ENCODE measurements around the gene ZNF292. TPM values are rescaled to one million over a fixed set of nuclear protein-coding genes. Genes with fewer than 3 reads are reported as not detected.
"Not testable (repeated sequence)": the region's sequence is repeated elsewhere in the genome, so short reads cannot be mapped to it uniquely, and the experiment has no call there.

Gene ZNF292
- polyA plus RNA-seq, 1 of the 3 experiments (the other 2 are of a cell fraction), result 3.2 TPM

DNA sequence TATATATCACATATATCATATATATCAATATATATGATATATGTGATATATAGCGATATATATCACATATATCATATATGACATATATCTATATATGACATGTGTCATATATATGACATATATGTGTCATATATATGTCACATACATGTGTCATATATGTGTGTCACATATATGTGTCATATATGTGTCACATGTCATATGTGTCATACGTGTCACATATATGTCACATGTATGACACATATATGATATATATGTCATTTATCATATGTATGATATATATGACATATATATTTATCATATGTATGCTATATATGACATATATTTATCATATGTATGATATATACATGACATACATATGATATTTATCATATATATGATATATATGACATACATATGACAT is 27.6 kb upstream of the ZNF292 start (continued):
- TF ChIP-seq FOXJ3 (CRISPR knock-in tag; IDR thresholded peaks at IDR 0.05) (no peak), POLR2AphosphoS5 (IDR thresholded peaks at IDR 0.05; ENCODE audit: low read depth, low read length) (no peak), RAD21 (IDR thresholded peaks at IDR 0.05; ENCODE audit: low read length) (no peak), GABPA (IDR thresholded peaks at IDR 0.05; ENCODE audit: low read depth) (no peak)

DNA sequence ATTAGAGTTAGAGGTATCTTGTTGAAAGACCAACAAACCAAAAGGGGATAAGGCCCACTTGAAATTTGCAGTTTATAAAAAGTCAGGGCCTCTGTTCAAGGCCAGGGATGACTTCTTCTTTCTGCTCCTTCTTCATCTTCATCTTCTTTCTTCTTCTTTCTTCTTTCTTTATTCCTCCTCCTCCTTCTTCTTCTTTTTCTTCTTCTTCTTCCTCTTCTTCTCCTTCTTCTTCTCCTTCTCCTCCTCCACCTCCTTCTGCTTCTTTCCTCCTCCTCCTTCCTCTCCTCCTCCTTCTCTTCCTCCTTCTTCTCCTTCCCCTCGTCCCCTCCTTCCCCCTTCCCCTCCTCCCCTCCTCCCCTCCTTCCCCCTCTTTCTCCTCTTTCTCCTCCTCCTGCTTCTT is 18.4 kb upstream of the ZNF292 start:
- ChIA-PET CTCF (interaction anchor here (1.3 to 1.9 kb wide), 2 partner anchors 58 to 256 kb away, joined by 6 read pairs; no protein-coding TSS in a partner anchor), POLR2A (no interaction called here)
- H3K79me2 ChIP-seq (ENCODE audit: insufficient read depth), result no peaks in the 10 kb centered on the region
- no peak overlapping the region for H3K27ac ChIP-seq (ENCODE audit: low read depth in 2 of 2, low read length in 1 of 2)
- H3K9me2 ChIP-seq, result no peaks in the 10 kb centered on the region
- H2AFZ ChIP-seq (ENCODE audit: low read depth), result no peak overlapping the region
- H3K4me1 ChIP-seq (ENCODE audit: control insufficient read depth in 1 of 2, insufficient read depth in 2 of 2, low read depth in 1 of 2, low read length in 1 of 2), result no peaks in the 10 kb centered on the region
- DNase-seq, result no peak
- no peaks in the 10 kb centered on the region for H4K20me1 ChIP-seq (ENCODE audit: insufficient read depth)
- WGBS (ENCODE audit: low lambda C conversion rate), result 26% methylated on average over 1 of the region's 1 CpG
- no peak for TF ChIP-seq EZH2phosphoT487 (IDR thresholded peaks at IDR 0.05; ENCODE audit: borderline replicate concordance, low read depth)
- TF ChIP-seq YY1 (IDR thresholded peaks at IDR 0.05; ENCODE audit: low read depth), result no peak
- TF ChIP-seq MEF2A (IDR thresholded peaks at IDR 0.05; ENCODE audit: borderline replicate concordance, low read depth), result no peak
- no peak for TF ChIP-seq ZBTB33 (IDR thresholded peaks at IDR 0.05; ENCODE audit: borderline replicate concordance, low read depth)
- no peak for TF ChIP-seq GATA2 (CRISPR knock-in tag; IDR thresholded peaks at IDR 0.05)
- no peak for TF ChIP-seq SIN3A (IDR thresholded peaks at IDR 0.05; ENCODE audit: borderline replicate concordance, low read depth, low read length)
- no peak for TF ChIP-seq SMC3 (IDR thresholded peaks at IDR 0.05; ENCODE audit: low read depth, low read length)
- no peak for TF ChIP-seq TEAD4 (IDR thresholded peaks at IDR 0.05; ENCODE audit: borderline replicate concordance, insufficient read depth)
- no peak for TF ChIP-seq EP300 (IDR thresholded peaks at IDR 0.05; ENCODE audit: borderline replicate concordance in 1 of 2, low read depth in 1 of 2, low read length in 1 of 2)
- TF ChIP-seq GABPA (IDR thresholded peaks at IDR 0.05; ENCODE audit: low read depth), result no peak
- TF ChIP-seq RAD21 (IDR thresholded peaks at IDR 0.05; ENCODE audit: low read length), result no peak
- TF ChIP-seq ELF1 (IDR thresholded peaks at IDR 0.05), result no peak
- no peak for TF ChIP-seq RFX5 (IDR thresholded peaks at IDR 0.05; ENCODE audit: low read length)
- no peak overlapping the region for H3K4me3 ChIP-seq (ENCODE audit: low read depth in 2 of 2, low read length in 1 of 2)
- no peak overlapping the region for H3K4me2 ChIP-seq
- H3K36me3 ChIP-seq (replicated peaks in 1 of 2; ENCODE audit: control insufficient read depth in 1 of 2, insufficient read depth in 2 of 2, low read length in 1 of 2), result no peaks in the 10 kb centered on the region
- H3K9me3 ChIP-seq, result no peaks in the 10 kb centered on the region
- no peaks in the 10 kb centered on the region for H3F3A ChIP-seq (replicated peaks; ENCODE audit: insufficient read depth)
- H3K27me3 ChIP-seq (ENCODE audit: insufficient read depth), result no peaks in the 10 kb centered on the region; the same call in 1 of the 2 replicates
- H3K9ac ChIP-seq, result no peak overlapping the region

DNA sequence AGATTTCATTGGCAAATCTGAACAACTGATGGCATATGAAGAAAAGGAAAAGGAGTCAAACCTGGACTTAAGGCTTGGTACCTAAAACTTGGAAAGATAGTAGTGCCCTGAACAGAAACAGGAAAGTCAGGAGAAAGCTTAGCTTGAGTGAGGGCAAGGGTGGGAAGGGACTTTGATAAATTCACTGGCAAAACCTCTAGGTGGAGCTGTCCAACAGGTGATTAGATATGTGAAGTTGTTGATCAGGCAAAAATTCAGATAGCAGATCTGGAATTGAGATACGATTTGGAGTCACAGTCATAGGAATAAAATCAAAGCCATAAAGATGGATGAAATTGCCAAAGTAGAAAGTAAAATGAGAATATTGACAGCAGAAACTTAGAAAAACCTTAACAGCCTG is 16.1 kb upstream of the ZNF292 start:
- POLR2A ChIA-PET, result interaction anchor here (0.6 kb wide), 1 partner anchor 201 kb away, joined by 3 read pairs; no protein-coding TSS in a partner anchor
- H2AFZ ChIP-seq (ENCODE audit: low read depth), result no peak overlapping the region
- no peaks in the 10 kb centered on the region for H3K36me3 ChIP-seq (replicated peaks in 1 of 2; ENCODE audit: control insufficient read depth in 1 of 2, insufficient read depth in 2 of 2, low read length in 1 of 2)
- H3K9me3 ChIP-seq, result no peaks in the 10 kb centered on the region
- H4K20me1 ChIP-seq (ENCODE audit: insufficient read depth), result no peaks in the 10 kb centered on the region
- CTCF ChIA-PET, result interaction anchor here (0.9 to 1.7 kb wide), 8 partner anchors 9 to 360 kb away, joined by 3 to 6 read pairs (median 4); no protein-coding TSS in a partner anchor
- H3K79me2 ChIP-seq (ENCODE audit: insufficient read depth), result no peaks in the 10 kb centered on the region
- H3K9me2 ChIP-seq, result no peaks in the 10 kb centered on the region
- H3K4me1 ChIP-seq (ENCODE audit: control insufficient read depth in 1 of 2, insufficient read depth in 2 of 2, low read depth in 1 of 2, low read length in 1 of 2), result no peaks in the 10 kb centered on the region
- 3% methylated on average over 1 of the region's 1 CpG for WGBS (ENCODE audit: low lambda C conversion rate)
- no peak overlapping the region for H3K27ac ChIP-seq (ENCODE audit: low read depth in 2 of 2, low read length in 1 of 2)
- H3K27me3 ChIP-seq (ENCODE audit: insufficient read depth), result no peaks in the 10 kb centered on the region; the same call in 1 of the 2 replicates
- peak; percentile 42 for DNase-seq
- H3K4me3 ChIP-seq (ENCODE audit: low read depth in 2 of 2, low read length in 1 of 2), result no peak overlapping the region
- no peak overlapping the region for H3K9ac ChIP-seq
- no peak overlapping the region for H3K4me2 ChIP-seq
- no peaks in the 10 kb centered on the region for H3F3A ChIP-seq (replicated peaks; ENCODE audit: insufficient read depth)
- TF ChIP-seq SMC3 (IDR thresholded peaks at IDR 0.05; ENCODE audit: low read depth, low read length) (peak; percentile 57), CTCF (IDR thresholded peaks at IDR 0.05) (peak; percentile 63), RAD21 (IDR thresholded peaks at IDR 0.05; ENCODE audit: low read length) (peak; percentile 84), RFX5 (IDR thresholded peaks at IDR 0.05; ENCODE audit: low read length) (no peak)

DNA sequence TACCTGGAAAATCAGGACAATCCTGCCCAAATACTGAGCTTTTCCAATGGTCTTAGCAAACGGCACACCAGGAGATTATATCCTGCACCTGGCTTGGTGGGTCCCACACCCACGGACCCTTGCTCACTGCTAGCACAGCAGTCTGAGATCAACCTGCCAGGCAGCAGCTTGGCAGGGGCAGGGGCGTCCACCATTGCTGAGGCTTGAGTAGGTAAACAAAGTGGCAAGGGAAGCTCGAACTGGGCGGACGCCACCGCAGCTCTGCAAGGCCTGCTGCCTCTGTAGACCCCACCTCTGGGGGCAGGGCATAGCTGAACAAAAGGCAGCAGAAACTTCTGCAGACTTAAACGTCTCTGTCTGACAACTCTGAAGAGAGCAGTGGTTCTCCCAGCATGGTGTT is 15.4 kb upstream of the ZNF292 start:
- H3K36me3 ChIP-seq (replicated peaks in 1 of 2; ENCODE audit: control insufficient read depth in 1 of 2, insufficient read depth in 2 of 2, low read length in 1 of 2); H3K9me3 ChIP-seq; H3K27me3 ChIP-seq (ENCODE audit: insufficient read depth); H3K4me2 ChIP-seq; H2AFZ ChIP-seq (ENCODE audit: low read depth); H3K9ac ChIP-seq; H3F3A ChIP-seq (replicated peaks; ENCODE audit: insufficient read depth); H3K9me2 ChIP-seq; H3K27ac ChIP-seq (ENCODE audit: low read depth in 2 of 2, low read length in 1 of 2); H3K4me1 ChIP-seq (ENCODE audit: control insufficient read depth in 1 of 2, insufficient read depth in 2 of 2, low read depth in 1 of 2, low read length in 1 of 2); H3K79me2 ChIP-seq (ENCODE audit: insufficient read depth); DNase-seq; H4K20me1 ChIP-seq (ENCODE audit: insufficient read depth); H3K4me3 ChIP-seq (ENCODE audit: low read depth in 2 of 2, low read length in 1 of 2): not testable (repeated sequence)
- ChIA-PET CTCF (interaction anchor here (0.9 to 1.7 kb wide), 5 partner anchors 9 to 102 kb away, joined by 4 to 6 read pairs (median 5); no protein-coding TSS in a partner anchor), POLR2A (interaction anchor here (1.1 kb wide), 1 partner anchor 12 kb away, joined by 4 read pairs; no protein-coding TSS in a partner anchor)
- 69% methylated on average over 7 of the region's 8 CpGs for WGBS (ENCODE audit: low lambda C conversion rate)

All from SK-N-SH (cell line).